GM18499 (cell line): ENCODE measurements around the gene TECRL.

Experiments
- ATAC-seq: cut with Tn5 transposase; IDR thresholded peaks from one replicate; pipeline ENCODE4 v1.9.1; 2021; ENCODE audit warnings: moderate number of reproducible peaks; ENCODE audit not compliant: insufficient read depth, unreplicated experiment

The TECRL gene, protein sequence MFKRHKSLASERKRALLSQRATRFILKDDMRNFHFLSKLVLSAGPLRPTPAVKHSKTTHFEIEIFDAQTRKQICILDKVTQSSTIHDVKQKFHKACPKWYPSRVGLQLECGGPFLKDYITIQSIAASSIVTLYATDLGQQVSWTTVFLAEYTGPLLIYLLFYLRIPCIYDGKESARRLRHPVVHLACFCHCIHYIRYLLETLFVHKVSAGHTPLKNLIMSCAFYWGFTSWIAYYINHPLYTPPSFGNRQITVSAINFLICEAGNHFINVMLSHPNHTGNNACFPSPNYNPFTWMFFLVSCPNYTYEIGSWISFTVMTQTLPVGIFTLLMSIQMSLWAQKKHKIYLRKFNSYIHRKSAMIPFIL

GRCh38 chr4:64409300-64409699 lies at the start of gene TECRL:
TECRL (minus strand) TSS chr4:64409450; CDS start chr4:64409351, 99 bp downstream.
- no peak for ATAC-seq

- no peak for ATAC-seq
These were observed 23.4 kb upstream of the TECRL start for GRCh38 chr4:64432674-64433073.

GRCh38 chr4:64430933-64431332 lies 21.7 kb upstream of the TECRL start:
- ATAC-seq = no peak

GRCh38 chr4:64417974-64418373 lies 8.7 kb upstream of the TECRL start:
- ATAC-seq = no peak

DNA sequence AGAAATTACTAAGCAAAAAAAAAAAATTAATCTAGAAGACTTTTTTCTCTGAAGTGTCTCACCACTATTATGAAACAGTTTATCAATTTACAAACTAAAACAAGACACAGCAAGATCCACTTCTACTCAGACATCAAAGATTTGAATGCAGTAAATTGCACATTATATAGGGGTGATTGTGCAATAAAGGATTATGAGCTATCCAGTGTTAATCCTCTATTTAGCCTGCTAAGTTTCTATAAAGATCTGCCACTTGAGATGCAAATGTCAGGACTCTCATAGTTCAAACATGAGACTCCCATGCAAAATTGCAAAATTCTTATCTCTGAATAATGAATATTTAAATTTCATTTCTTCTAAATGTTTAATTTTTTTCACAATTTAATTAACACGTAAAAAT lies 2.2 kb downstream of the TECRL start:
- no peak for ATAC-seq

- no peak for ATAC-seq
These were observed 3.5 kb downstream of the TECRL start for GRCh38 chr4:64405761-64406160.

GRCh38 chr4:64402684-64403083 lies 6.6 kb downstream of the TECRL start:
- no peak for ATAC-seq

GRCh38 chr4:64399313-64400109 lies 9.7 kb downstream of the TECRL start:
- no peak for ATAC-seq

GRCh38 chr4:64394469-64394868 lies 14.8 kb downstream of the TECRL start:
- ATAC-seq = no peak

- no peak for ATAC-seq
These were observed 21.0 kb downstream of the TECRL start for GRCh38 chr4:64388252-64388651.

DNA sequence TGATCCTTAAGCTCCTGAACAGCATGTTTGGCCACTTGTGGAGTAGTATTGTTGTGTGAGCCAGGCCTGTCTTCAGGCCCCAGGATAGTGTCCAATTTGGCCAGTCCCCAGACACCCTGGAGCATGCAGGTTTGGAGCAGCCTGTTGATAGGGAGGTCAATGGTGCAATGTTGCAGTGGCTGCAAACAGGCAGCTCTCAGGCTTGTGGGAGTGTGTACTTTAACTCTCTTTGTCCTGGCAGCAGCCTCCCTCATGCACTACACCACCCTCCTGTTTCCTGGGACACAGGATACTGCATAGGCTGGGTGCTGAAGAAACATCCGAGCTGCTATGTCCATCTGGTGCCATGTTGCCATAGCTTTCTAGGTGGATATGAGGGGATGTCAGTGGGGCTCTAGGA lies 24.0 kb downstream of the TECRL start:
- no peak for ATAC-seq

DNA sequence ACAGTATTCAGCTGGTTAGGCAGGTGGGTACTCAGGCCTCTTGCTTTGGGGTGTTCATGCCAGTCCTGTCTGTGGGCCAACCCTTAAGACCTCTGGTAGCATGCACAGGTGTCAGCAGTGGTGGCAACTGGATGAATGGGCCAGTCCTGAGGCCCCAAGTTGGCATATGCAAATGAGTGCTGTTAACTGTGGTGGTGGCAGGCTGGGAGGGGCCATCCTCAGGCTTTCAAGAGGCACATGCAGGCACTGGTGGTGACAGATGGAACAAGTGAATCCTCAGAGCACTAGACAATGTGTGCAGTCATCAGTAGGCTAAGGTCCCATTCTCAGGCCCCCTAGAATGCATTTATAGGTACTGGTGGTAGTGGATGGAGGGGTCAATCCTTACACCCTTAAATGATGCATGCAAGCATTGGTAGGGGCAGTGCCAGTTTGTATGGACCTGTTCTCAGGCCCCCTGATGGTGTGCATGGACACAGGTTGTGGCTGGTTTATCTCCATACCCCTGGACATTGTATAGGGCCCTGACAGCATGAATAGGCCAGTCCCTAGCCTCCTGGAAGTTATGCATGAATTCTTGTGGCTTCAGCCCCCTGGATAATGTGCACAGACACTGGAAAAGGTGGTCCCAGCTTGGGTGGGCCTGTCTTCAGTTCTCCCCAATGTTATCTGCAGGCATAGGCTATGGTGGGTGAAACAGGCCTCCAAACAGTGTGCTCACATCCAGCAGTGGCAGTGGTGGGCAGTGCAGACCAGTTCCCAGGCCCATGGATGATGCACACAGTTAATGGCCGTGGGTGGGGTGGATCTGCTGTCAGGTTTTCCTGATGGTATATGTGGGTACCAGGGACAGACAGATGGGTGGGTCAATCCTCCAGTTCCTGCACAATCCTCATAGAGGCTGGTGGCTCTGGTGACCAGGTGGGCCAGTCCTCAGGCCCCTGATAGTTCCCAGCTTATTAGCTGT lies 24.7 kb downstream of the TECRL start:
- no peak for ATAC-seq

DNA sequence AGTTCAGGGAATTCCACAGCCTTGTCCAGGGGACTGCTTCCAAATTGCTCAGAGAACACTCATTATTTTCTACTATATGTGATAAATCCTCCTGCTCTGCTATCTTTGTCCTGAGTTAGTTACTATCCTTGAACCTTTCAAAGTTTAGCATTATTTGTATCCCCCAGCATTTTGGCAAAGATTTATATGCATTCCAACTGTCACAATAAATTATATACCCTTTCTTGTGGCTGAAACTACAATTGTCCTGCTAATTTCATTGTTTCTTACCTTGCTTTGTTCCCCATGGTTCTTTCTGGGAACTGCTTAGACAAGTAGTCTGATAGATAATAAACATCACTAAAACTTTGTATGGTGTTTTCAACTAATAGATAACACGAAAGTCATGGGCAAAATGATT lies 40.5 kb downstream of the TECRL start:
- no peak for ATAC-seq

DNA sequence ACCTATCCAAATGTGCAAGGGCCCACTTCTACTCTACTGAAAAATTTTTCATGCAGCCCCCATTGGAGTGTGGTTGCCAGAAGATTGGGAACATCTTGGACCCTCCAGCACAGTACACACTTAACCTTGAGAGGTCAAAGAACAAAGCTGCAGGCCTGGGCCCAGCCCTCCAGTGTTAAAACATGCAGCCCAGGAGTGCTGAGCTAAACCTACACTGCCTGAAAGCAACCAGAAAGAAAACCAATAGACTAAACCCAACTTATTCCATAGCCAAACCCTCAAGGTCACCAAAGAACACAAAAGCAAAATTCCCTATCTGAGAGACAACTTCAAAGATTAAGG lies 47.9 kb downstream of the TECRL start:
- no peak for ATAC-seq

DNA sequence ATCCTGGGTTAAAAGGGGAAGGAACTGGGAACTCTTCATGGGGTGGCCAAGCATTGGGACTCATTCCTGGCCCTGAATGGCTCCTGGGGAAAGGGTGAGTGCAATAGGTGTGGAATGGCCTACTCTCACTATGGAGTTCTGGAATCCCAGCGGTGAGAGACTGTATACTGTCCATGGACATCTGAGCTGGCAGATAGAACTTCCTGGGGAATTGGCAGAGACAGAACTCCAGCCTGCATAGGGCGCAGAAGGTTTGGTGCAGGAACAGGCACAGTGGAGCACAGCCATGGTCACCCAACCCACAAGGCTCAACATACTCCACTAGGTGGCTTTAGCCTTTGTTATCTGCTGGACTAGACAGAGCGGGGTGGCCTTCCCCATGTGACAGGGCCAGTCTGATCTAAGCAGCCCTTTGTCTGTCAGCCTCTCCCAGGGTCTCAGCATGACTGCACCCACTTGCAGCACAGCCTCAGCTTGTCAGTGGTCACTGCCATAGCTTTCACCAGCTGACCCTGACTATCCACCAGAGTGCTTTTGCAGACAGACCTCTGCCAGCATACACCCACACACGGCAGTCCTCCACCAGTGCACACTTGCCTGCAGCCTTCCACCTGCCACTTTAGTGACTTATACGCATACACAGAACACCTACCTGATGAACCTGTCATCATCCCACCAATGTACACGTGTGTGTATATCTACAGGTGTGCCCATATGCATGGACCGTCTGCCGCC lies 48.4 kb downstream of the TECRL start:
- no peak for ATAC-seq

DNA sequence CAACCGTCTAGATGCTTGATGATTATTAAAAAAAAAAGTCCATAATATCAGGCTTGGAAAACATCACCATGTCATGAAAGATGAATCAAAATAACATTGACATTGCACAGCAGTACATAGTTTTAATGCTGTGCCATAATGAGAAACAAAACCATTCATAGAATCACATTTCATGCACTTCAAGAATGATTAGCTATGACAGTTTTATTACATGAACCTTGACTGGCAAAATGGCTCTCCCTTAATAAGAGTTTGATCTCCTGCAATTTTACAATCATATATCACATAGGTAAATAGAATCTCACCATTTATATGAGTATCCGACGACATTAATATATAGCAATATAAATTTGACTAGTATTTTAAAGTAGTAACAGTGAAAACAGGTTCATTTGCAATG lies 49.8 kb downstream of the TECRL start:
- ATAC-seq = no peak

DNA sequence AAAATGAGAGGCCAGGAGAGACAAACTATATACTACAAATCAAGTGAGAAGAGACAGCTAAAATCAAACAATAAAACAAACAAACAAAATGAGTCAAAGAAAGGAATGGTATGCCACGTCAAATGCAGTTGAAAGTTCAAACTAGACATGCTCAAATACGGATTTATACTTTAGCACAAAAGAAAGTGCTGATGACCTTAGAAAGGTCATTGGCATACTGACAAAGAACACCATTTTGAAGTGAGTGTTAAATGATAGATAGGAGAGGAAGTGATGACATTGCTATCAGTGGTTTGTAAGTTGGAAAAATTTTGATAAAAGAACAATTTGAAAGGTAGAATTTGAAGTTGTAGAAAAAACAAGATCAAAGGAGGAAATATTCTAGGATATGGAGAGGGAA lies 55.3 kb downstream of the TECRL start:
- ATAC-seq = no peak

DNA sequence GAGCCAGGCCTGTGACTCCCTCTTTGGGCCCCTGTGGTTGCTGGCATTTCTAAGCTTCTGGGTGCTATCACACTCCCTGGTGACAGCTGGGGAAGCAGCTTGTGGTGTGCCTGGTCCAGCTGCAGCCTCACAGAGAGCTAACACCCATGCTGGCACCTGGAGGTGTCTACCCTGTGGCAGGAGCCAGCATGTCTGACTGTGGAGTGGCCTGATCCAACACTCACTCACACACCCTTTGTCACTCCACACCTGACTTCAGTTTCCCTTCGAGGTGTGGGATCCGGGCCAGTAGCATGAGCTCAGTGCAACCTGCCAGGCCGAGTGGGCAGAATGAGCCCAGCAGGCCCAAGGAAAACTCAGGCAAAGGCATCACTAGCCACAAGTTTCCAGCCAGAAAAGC lies 67.5 kb downstream of the TECRL start:
- ATAC-seq = no peak

- ATAC-seq = no peak
These were observed 68.8 kb downstream of the TECRL start for GRCh38 chr4:64340218-64341110.
